Measurements from ENCODE around the gene ATG10.
A peak's percentile ranks its signal among the peaks of the same experiment; 100 is the strongest.
"Not testable (repeated sequence)": the region's sequence is repeated elsewhere in the genome, so short reads cannot be mapped to it uniquely, and the experiment has no call there.

ATG10 gene

DNA sequence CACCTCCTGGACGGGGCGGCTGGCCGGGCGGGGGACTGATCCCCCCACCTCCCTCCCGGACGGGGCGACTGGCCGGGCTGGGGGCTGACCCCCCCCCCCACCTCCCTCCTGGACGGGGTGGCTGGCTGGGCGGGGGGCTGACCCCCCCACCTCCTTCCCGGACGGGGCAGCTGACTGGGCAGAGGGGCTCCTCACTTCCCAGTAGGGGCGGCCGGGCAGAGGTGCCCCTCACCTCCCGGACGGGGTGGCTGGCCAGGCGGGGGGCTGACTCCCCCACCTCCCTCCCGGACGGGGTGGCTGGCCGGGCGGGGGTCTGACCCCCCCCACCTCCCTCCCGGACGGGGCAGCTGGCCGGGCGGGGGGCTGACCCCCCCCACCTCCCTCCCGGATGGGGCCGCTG is 11.3 kb downstream of the ATG10 start:
- DNase-seq: not testable (repeated sequence)

DNA sequence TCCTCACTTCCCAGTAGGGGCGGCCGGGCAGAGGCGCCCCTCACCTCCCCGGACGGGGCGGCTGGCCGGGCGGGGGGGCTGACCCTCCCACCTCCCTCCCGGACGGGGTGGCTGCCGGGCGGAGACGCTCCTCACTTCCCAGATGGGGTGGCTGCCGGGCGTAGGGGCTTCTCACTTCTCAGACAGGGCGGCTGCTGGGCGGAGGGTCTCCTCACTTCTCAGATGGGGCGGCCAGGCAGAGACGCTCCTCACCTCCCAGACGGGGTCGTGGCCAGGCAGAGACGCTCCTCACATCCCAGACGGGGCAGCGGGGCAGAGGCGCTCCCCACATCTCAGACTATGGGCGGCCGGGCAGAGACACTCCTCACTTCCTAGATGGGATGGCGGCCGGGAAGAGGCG is 11.7 kb downstream of the ATG10 start:
- not testable (repeated sequence) for DNase-seq

GRCh38 chr5:81986126-81986525 is 14.3 kb downstream of the ATG10 start:
- DNase-seq: no peak

GRCh38 chr5:81989204-81989603 is 17.4 kb downstream of the ATG10 start:
- no peak for DNase-seq

DNA sequence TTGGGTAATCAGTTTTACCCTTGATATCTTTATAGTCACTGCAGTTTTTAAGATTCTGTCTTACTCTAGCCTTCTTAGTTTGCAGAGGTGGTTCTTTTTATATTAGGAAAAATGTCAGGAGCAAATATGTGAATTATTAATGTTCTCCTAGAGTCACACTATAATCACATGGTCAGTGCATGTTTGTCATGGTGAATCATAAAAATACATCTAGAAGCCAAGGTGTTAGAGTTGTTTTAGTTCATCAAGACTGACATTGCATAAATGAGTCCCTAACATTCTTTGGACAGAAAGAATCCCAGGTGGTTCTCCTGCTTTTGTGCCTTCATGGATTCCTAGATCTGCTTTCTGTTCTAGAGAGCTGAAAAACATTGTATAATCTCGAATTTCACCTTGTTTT is 22.9 kb downstream of the ATG10 start:
- DNase-seq: no peak

GRCh38 chr5:81995407-81995806 is 23.6 kb downstream of the ATG10 start:
- no peak for DNase-seq

DNA sequence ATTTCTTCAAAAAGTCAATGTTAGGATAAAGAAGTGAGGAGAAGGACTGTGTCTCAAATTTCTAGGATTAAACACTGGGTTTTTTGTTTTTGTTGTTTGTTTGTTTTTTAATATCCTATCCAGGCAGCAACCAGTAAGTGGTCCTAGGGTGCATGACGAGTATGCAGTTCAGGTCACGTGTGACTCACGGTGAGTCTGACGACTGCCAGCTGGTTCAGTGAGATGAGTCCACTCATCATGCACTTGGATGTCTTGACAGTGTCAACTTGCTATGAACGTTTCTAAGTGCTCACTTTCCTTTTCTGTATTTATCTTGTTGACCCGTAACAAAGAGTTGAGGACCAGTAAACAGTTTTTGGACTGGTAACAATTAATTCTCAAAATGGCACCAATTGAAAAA is 32.7 kb downstream of the ATG10 start:
- DNase-seq: no peak

- DNase-seq: not testable (repeated sequence)
Observed at GRCh38 chr5:82009869-82010268, 38.0 kb downstream of the ATG10 start.

GRCh38 chr5:82010696-82011095 is 38.9 kb downstream of the ATG10 start:
- no peak for DNase-seq

DNA sequence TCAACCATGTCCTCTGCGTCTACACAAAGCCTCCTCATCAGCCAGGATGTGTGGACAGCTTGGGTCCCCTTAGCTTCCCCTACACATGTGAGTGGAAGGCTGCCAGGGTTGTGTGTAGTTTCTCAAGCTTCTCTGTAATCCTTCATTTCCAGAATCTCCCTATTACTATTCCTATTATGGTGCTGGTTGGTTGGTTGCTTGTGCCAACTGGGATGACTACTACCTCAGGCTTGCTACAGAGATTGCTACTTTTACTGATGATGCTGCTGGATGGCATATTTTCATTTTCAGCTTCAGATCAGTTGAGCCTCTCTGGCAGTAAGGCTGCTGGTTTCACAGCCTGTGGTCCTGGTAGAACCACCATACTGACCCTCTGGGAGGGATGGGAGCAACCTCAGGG is 39.9 kb downstream of the ATG10 start:
- no peak for DNase-seq

- DNase-seq: not testable (repeated sequence)
Observed at GRCh38 chr5:82014644-82015043, 42.8 kb downstream of the ATG10 start.

GRCh38 chr5:82018462-82018861 is 46.6 kb downstream of the ATG10 start:
- peak; percentile 53 for DNase-seq

GRCh38 chr5:82019342-82020138 is 47.7 kb downstream of the ATG10 start:
- no peak for DNase-seq

- DNase-seq: no peak
Observed at GRCh38 chr5:82022499-82022898, 50.7 kb downstream of the ATG10 start.

DNA sequence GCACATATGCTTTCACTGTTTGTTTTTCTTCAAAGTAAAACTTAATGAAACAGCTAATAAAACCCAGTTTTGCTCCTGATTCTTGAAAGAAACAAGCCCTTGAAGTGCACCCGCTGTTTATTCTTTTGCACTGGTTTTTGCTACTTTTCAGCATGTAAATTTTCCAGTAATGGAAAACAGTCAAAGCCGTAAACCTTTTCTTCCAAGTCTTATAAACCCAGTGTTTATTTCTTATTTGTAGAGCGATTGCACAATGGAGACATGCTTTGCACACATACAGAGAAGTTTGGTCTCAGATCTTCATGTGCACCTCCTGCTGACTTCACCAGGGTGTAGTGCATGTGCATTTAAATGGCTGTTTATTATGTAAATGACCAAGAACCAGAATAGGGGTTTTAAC is 51.8 kb downstream of the ATG10 start:
- DNase-seq: no peak

DNA sequence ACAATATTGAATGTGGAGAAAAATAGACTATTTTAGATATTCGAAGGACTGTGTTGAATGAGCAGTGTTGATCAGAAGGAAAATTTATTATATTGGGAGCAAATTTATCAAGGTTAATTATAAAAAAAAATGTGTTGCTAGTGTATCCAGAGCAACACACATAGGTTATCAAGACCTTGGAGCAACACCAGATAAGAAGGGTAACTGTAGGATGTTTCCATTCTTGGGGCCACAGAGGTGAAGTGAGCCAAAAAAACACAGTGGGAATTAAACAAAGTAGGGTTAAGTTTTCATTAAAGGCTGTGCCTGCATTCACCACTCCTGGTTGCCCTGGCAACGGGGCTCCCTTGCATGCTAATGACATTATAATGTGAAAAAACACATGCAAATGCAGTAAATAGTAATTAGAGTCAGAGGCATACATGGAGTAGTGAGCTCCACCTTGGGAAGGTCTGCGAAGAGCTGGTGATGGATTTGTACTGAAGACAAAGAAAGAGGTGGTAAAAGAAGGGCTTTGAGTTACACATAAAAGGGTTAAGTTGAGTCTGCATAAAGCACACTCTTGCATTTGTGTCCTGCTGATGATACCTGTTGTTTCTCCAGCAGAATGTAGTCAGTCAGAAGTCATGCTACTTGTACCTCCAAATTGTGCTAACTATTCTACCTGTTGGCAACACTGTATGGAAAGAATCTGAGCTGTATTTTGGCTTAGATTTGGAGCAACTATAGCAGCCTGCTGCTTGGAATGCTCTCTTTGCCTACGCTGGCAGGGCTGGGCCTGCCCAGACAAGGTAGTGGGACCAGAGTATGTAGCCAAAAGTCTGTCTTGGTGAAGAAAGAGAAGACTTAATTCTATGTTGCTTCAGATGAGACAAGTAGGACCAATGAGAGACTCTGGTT is 59.6 kb downstream of the ATG10 start:
- DNase-seq: no peak

DNA sequence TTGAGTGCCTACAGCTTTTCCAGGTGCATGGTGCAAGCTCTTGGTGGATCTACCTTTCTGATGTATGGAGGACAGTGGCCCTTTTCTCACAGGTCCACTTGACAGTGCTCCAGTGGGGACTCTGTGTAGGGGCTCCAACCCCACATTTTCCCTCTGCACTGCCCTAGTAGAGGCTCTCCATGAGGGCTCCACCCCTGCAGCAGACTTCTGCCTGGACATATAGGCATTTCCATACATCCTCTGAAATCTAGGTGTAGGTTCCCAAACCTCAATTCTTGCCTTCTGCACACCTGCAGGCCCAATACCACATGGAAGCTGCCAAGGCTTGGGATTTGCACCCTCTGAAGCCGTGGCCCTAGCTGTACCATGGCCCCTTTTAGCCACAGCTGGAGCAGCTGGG is 71.1 kb downstream of the ATG10 start:
- DNase-seq: not testable (repeated sequence)

DNA sequence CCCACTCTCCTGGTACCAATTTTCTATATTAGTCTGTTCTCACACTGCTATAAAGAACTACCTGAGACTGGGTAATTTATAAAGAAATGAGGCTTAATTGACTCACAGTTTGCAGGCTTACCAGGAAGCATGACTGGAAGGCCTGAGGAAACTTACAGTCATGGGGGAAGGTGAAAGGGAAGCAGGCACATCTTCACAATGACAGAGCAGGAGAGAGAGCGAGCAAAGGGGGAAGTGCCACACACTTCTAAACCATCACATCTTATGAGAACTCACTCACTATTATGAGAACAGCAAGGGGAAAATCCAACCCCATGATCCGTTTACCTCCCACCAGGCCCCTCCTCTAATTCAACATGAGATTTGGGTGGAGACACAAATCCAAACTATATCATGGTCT is 72.2 kb downstream of the ATG10 start:
- DNase-seq: no peak

GRCh38 chr5:82045554-82046275 is 73.9 kb downstream of the ATG10 start:
- DNase-seq: no peak

- no peak for DNase-seq
Observed at GRCh38 chr5:82046276-82046647, 74.4 kb downstream of the ATG10 start.

DNA sequence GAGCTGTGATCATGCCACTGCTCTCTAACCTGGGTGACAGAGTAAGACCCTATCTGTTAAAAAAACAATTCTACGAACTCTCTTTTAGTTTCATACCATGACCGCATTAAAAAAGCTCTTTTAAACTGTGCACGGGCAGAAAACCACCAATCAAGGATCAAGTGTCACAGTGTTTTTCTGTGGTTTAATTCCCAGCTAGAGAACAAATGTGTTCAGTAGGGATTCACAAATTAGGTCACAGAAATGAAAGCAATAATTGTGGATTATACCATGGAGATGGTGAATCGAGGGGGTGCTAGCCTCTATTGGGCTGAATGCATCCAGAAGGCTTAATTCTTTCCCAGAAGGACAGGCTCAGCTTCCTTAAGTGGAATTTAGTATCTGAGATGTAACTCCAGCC is 79.1 kb downstream of the ATG10 start:
- DNase-seq: no peak

DNA sequence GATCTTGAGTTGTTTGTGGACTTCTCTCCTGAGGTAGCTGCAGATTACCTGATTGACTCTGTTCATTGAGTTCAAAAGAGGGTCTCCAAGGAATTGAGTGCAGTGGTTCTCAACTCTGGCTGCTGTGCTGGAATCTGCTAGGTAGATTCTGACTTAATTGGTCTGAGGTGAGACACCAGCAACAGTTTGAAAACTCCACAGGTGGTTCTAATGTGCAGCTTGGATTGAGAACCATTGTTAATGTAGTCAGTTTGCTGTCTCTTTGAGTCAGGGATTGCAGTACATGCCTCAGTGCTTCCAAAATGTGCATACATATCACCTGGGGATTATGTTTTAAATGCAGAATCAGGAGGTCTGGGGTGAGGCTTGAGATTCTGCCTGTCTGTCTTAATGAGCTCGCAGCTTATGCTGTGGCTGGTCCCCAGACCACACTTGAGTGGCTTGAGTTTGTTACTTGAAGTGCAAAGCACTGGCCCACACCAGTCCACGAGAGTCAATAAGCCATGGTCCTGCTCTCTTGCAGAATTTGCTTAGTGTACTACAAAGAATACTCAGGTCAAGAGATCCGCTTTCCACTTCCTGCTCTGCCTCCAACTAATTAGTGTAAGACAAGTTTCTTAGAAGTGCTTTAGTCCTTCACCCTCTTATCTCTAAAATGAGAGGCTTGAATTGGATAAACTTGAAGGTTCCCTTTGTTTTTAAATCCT is 82.3 kb downstream of the ATG10 start:
- no peak for DNase-seq

GRCh38 chr5:82057051-82057450 is 85.2 kb downstream of the ATG10 start:
- no peak for DNase-seq
